Mucosa of descending colon (tissue), 3 donors: Measurements from ENCODE around the gene FRMD8. TPM values are rescaled to one million over a fixed set of nuclear protein-coding genes. Genes with fewer than 3 reads are reported as not detected.

Experiments used
- ATAC-seq: fragments of 200-7000 bp; cut with Tn5 transposase; one replicate; pipeline ENCODE4 v1.9.1; 2020; ENCODE audit warnings: mild to moderate bottlenecking, moderate library complexity
- DNase-seq, 3 donors: peaks; one replicate each; pipeline ENCODE4 v3.0.0-alpha.2; 2020
- H3K36me3 ChIP-seq: fragments of 200-600 bp; one replicate; pipeline ENCODE4 v1.8.0; 2021; ENCODE audit warnings: low read depth, mild to moderate bottlenecking
- H3K4me1 ChIP-seq: fragments of 200-600 bp; one replicate; pipeline ENCODE4 v1.8.0; 2021; ENCODE audit warnings: low read depth, mild to moderate bottlenecking
- H3K4me3 ChIP-seq: fragments of 200-600 bp; one replicate; pipeline ENCODE4 v1.8.0; 2021; ENCODE audit warnings: mild to moderate bottlenecking
- H3K9me3 ChIP-seq: fragments of 200-600 bp; one replicate; pipeline ENCODE4 v1.8.0; 2021; ENCODE audit warnings: mild to moderate bottlenecking
- intact Hi-C, 2 donors: fragments of 100-400 bp; cut with DNase I in 1 of 2; cut with micrococcal nuclease in 1 of 2; formaldehyde crosslinking; loops; one replicate each; pipeline versions ENCODE4 v1.11.0 to v1.11.1; 2022; cut with DNase I, micrococcal nuclease
- total RNA-seq, 3 donors: library from RNA; stranded (reverse); fragmentation: NEBNext Ultra II Directional in 2 of 3; extraction: Animal tissue kit (Norgen Biotek cat#: 25700) in 2 of 3; gene quantifications; one replicate each; pipeline versions ENCODE4 v1.2.1 to v1.2.4, GENCODE V29; 2021 to 2023
- TF ChIP-seq, protein P1 (sequence below): fragments of 200-600 bp; IDR thresholded peaks from one replicate; pipeline ENCODE4 v1.8.0; 2022; ENCODE audit warnings: antibody characterized with exemption, mild to moderate bottlenecking
- donor health status: DM: no; HTN: no; CAD: no; lungs with moderate emphysema.
- donor health status: DM: no; HTN: no; CAD: no.
- donor health status: DM: no; HTN: yes; CAD: no.

The FRMD8 gene
- total RNA-seq, 3 donors from 2014 or later: 27.1 to 44.1 (median 42.3) TPM

DNA sequence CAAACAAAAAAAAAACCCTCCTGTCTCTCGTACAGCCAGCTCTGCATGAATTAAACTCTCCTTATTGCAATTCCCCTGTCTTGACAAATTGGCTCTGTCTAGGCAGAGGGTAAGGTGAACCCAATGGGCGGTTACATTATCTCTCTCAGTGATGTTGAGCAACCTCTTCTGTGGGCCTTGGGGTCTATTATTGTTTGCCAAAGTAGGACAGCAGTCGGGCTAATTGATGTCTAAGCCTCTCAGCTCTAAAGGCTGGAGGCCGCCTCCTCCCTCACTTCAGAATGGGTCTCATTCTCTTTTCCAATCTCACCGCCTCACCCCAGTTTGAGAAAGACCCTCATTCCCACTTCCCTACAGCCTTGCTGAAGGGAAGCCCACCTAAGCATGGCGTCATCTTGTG, 2.7 kb upstream of the FRMD8 start:
- peaks cover 66% of the 10 kb centered on the region for H3K4me1 ChIP-seq
- intact Hi-C loops: no loop called here
- TF ChIP-seq, protein P1, sequence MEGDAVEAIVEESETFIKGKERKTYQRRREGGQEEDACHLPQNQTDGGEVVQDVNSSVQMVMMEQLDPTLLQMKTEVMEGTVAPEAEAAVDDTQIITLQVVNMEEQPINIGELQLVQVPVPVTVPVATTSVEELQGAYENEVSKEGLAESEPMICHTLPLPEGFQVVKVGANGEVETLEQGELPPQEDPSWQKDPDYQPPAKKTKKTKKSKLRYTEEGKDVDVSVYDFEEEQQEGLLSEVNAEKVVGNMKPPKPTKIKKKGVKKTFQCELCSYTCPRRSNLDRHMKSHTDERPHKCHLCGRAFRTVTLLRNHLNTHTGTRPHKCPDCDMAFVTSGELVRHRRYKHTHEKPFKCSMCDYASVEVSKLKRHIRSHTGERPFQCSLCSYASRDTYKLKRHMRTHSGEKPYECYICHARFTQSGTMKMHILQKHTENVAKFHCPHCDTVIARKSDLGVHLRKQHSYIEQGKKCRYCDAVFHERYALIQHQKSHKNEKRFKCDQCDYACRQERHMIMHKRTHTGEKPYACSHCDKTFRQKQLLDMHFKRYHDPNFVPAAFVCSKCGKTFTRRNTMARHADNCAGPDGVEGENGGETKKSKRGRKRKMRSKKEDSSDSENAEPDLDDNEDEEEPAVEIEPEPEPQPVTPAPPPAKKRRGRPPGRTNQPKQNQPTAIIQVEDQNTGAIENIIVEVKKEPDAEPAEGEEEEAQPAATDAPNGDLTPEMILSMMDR: no peak

DNA sequence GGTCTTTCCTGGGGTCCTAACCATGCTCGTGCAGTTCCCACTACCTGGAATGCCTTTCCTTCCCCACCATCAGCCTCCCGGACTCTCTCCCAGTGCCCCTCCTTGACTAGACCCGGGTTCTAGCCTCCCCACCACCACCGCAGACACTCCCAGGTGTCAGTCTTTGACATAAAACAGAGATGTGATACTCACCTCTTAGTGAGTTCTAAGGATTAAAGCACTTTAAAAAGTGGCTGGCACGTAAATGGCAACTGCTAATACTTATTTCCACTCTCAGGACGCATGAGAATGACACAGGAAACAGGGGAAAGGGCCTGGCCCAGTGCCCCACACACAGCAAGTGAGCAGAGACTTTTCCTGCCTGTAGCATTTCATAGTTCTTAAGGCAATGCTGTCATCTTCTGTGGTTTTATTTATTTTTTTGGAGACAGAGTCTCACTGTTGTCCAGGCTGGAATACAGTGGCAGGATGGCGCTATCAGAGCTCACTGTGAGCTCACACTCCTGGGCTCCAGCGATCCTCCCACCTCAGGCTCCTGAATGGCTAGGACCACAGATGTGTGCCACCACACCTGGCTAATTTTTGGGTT, 2.0 kb upstream of the FRMD8 start:
- peaks cover 72% of the 10 kb centered on the region for H3K4me1 ChIP-seq
- intact Hi-C loops: no loop called here
- H3K9me3 ChIP-seq: no peaks in the 10 kb centered on the region
- no peak for ATAC-seq
- no peak for DNase-seq
- no peak overlapping the region for H3K4me3 ChIP-seq
- TF ChIP-seq, protein P1: no peak
- H3K36me3 ChIP-seq: no peaks in the 10 kb centered on the region

More for the DNA sequence above, 2.7 kb upstream of the FRMD8 start:
- DNase-seq (no peak), ATAC-seq (no peak)
- Histone ChIP-seq H3K9me3 (no peaks in the 10 kb centered on the region), H3K4me3 (no peak overlapping the region), H3K36me3 (no peaks in the 10 kb centered on the region)

DNA sequence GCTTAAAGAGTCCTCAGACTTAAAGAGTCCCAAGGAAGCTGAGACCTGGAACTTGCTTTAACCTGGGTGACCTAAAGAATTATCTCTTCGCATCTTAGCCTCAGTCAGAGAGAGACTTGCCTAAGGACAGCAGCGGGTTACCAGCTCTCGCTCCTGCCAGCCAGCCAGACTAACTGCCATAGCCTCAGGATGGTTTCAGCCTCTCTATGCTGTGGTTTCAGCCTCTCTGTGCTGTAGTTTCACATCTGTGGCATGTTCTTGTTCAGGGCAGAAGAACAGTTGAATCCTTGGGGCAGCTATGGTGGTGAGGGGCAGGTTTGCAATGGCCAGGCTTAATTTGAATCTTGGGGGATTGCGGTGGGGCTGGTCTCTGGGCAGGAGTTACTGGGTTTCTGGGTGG, 2.3 kb downstream of the FRMD8 start:
- DNase-seq (no peak), ATAC-seq (no peak)
- TF ChIP-seq, protein P1: no peak
- Histone ChIP-seq H3K4me1 (peaks cover 43% of the 10 kb centered on the region), H3K36me3 (no peaks in the 10 kb centered on the region), H3K4me3 (no peak overlapping the region), H3K9me3 (no peaks in the 10 kb centered on the region)
- intact Hi-C loops: no loop called here

DNA sequence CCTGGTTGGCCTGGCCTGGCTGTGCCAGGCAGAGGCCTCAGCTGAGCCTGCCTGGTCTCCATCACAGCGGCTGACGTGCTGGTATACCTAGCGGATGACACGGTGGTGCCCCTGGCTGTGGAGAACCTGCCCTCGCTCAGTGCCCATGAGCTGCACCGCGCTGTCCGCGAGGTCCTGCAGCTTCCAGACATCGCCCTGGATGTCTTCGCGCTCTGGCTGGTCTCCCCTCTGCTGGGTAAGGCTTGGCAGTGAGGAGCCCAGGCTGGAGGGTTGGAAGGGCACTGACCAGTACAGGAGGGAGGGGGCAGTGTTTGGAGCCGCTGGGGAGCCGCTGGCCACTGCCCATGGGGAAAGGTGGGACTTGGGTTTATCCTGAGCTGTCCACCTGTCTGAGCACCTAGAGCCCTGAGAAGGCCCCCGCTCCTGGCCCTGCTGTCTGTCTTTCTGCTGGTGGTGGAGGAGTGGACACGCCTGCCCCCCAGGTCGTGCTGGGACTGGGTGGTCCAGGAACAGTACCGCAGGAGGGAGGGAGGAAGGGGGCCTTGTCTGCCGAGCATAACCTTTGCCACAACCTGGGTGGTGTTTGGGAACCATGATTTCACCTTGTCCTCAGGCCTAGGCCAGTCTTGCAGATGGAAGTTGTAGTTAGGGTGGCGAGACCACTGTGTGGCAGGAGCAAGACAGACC, 3.0 kb downstream of the FRMD8 start:
- DNase-seq (no peak), ATAC-seq (no peak)
- H3K4me3 ChIP-seq: no peak overlapping the region
- no peaks in the 10 kb centered on the region for H3K36me3 ChIP-seq
- intact Hi-C loops: no loop called here
- TF ChIP-seq, protein P1: no peak
- H3K9me3 ChIP-seq: no peaks in the 10 kb centered on the region
- peaks cover 38% of the 10 kb centered on the region for H3K4me1 ChIP-seq

DNA sequence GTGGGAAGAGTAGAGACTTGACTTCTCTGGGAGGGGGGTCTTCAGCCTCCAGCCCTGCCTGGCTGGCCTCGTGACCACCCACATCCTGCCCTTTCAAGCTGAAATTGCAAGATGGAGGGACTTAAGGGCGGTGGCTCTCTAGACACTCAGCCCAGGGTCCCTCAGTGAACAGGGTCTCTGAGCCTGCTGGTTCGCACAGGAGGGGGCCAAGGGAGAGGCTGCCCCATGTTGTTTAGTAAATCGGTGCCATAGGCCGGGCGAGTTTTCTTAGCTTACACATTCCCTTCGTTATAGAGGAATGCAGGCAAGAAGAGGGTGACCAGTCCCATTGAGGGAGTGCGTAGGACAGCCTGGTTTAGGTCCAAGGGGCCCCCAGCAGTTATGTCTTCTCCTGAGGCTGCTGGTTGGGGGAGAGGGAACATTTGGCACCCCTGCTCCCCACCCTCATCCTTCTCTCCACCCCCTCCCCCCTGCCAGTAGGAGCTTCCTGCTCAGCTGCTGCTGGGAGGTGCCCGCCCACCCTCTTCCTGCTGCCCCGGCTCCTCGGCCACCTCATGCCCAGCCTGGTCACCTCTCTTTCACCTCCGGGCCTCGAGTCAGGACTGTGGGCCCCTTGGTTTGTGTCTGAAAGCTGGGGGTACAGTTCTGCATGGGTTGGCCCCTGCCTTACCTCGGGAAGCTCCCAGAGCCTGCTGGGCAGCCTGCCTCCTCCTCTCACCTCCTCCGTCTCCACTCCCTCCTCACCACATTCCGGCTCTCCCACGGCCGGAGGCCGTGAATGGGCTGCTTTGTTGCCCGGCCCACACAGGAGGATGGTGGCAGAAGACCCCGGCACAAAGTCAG, 3.9 kb downstream of the FRMD8 start:
- DNase-seq (no peak), ATAC-seq (no peak)
- H3K9me3 ChIP-seq: no peaks in the 10 kb centered on the region
- no peak overlapping the region for H3K4me3 ChIP-seq
- TF ChIP-seq, protein P1: no peak
- H3K4me1 ChIP-seq: peaks cover 38% of the 10 kb centered on the region
- H3K36me3 ChIP-seq: no peaks in the 10 kb centered on the region
- intact Hi-C loops: no loop called here
